NT2/D1 (cell line): ENCODE results near the gene RAB40B.
A peak's percentile ranks its signal among the peaks of the same experiment; 100 is the strongest.

ENCODE experiments used
- DNase-seq: peaks from one replicate; pipeline ENCODE4 v3.0.0-alpha.2; 2011; ENCODE audit warnings: low read depth, low spot score
- H3K27me3 ChIP-seq: 2 replicates; pipeline ENCODE4 v1.6.0; 2011; ENCODE audit warnings: mild to moderate bottlenecking; ENCODE audit not compliant: insufficient read length, insufficient read depth
- H3K36me3 ChIP-seq: 2 replicates; pipeline ENCODE4 v1.6.1; 2011; ENCODE audit warnings: mild to moderate bottlenecking, low read length, mixed read lengths; ENCODE audit not compliant: insufficient read depth, insufficient read length
- H3K4me1 ChIP-seq: 2 replicates; pipeline ENCODE4 v1.5.1; 2011; ENCODE audit not compliant: insufficient read depth, insufficient read length
- H3K4me3 ChIP-seq: 2 replicates; pipeline ENCODE4 v1.5.1; 2011; ENCODE audit warnings: low read depth; ENCODE audit not compliant: insufficient read length
- H3K9ac ChIP-seq: 2 replicates; pipeline ENCODE4 v1.6.0; 2011; ENCODE audit warnings: low read depth; ENCODE audit not compliant: insufficient read length
- H3K9me3 ChIP-seq: 2 replicates; pipeline ENCODE4 v1.5.1; 2011; ENCODE audit warnings: mild to moderate bottlenecking, low read length; ENCODE audit not compliant: insufficient read depth
- SUZ12 ChIP-seq: IDR thresholded peaks from 2 replicates; pipeline ENCODE4 v1.6.1; 2011; ENCODE audit not compliant: insufficient read length, insufficient read depth; ENCODE audit errors: extremely low read depth
- YY1 ChIP-seq: IDR thresholded peaks from 2 replicates; pipeline ENCODE4 v1.6.1; 2011; ENCODE audit not compliant: insufficient read length, insufficient read depth
- ZNF274 ChIP-seq: IDR thresholded peaks from 2 replicates; pipeline ENCODE4 v1.6.1; 2011; ENCODE audit warnings: mild to moderate bottlenecking, low read depth, low read length

RAB40B gene

GRCh38 chr17:82649501-82650261 is 48.8 kb downstream of the RAB40B start:
- Histone ChIP-seq H3K4me1 (peaks cover 10% of the 10 kb centered on the region), H3K4me3 (no peak overlapping the region), H3K27me3 (no peaks in the 10 kb centered on the region), H3K9ac (peak overlapping the region; percentile 87), H3K9me3 (no peaks in the 10 kb centered on the region), H3K36me3 (peaks cover 5% of the 10 kb centered on the region)
- TF ChIP-seq SUZ12 (no peak), ZNF274 (no peak), YY1 (no peak)
- DNase-seq = no peak

GRCh38 chr17:82648742-82649331 is 49.7 kb downstream of the RAB40B start:
- peak overlapping the region; percentile 87 for H3K9ac ChIP-seq
- H3K36me3 ChIP-seq = peaks cover 14% of the 10 kb centered on the region
- no peaks in the 10 kb centered on the region for H3K9me3 ChIP-seq
- no peak for DNase-seq
- H3K4me1 ChIP-seq = peaks cover 10% of the 10 kb centered on the region
- TF ChIP-seq ZNF274 = no peak
- no peak for TF ChIP-seq YY1
- TF ChIP-seq SUZ12 = no peak
- no peaks in the 10 kb centered on the region for H3K27me3 ChIP-seq
- H3K4me3 ChIP-seq = peak overlapping the region; percentile 51

DNA sequence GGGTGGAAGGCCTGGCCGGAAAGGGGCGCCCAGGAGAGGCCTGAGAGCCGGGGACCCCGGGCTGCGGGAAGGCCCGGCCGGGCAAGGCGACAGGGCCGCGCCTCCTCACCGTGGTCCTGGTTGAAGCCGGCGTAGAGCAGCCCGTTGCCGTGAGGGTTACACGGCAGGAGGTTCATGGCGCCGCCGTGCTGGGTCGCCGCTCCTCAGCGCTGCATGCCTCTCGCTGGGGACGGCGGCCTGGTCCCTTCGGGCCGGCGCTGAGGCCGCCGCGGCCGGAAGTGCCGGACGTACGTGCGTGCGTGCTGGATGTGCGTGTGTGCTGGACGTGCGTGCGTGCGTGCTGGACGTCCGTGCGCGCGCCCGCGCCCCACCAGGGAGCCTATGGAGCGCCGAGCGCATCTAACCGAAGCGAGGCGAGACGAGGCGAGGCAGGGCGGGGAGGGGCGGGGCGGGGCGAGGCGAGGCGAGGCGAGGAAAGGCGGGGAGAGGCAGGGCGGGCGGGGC is 50.3 kb downstream of the RAB40B start, which contains the start of gene WDR45B:
TSS of gene WDR45B (minus strand) at position 280 of the 504 bp plus-strand sequence. CDS start at position 176, 104 bp downstream.
- TF ChIP-seq ZNF274 = no peak
- no peak for TF ChIP-seq SUZ12
- no peak for TF ChIP-seq YY1
- H3K9ac ChIP-seq = peak within 1 kb of the TSS; percentile 100

GRCh38 chr17:82647593-82648164 is 50.8 kb downstream of the RAB40B start:
- DNase-seq = no peak
- H3K9me3 ChIP-seq = no peaks in the 10 kb centered on the region

More for the DNA sequence above, 50.3 kb downstream of the RAB40B start, which contains the start of gene WDR45B:
- peak; percentile 81 for DNase-seq
- Histone ChIP-seq H3K36me3 (peaks cover 20% of the 10 kb centered on the region), H3K4me1 (peaks cover 10% of the 10 kb centered on the region), H3K27me3 (no peaks in the 10 kb centered on the region), H3K4me3 (peak within 1 kb of the TSS; percentile 98), H3K9me3 (no peaks in the 10 kb centered on the region)

DNA sequence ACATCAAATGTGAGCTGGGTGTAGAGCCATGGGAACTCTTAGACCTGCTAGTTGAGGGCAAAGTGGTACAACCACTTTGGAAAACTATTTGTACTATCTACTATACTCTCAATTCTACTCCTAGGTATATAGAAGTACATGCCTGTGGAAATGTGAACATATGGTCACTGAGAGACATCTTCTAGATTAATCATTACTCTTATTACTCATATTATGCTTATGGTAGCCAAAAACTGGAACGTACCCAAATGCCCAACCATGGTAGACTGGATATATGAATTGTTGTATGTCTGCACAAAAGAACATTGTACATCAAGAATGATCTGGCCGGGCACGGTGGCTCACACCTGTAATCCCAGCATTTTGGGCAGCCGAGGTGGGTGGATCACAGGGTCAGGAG is 53.0 kb downstream of the RAB40B start:
- H3K4me3 ChIP-seq = no peak overlapping the region
- no peaks in the 10 kb centered on the region for H3K9me3 ChIP-seq
- H3K4me1 ChIP-seq = peaks cover 12% of the 10 kb centered on the region
- H3K27me3 ChIP-seq = no peaks in the 10 kb centered on the region
- H3K9ac ChIP-seq = no peak overlapping the region
- no peak for TF ChIP-seq ZNF274
- no peak for TF ChIP-seq SUZ12
- TF ChIP-seq YY1 = no peak
- peaks cover 46% of the 10 kb centered on the region for H3K36me3 ChIP-seq
- DNase-seq = no peak

More at GRCh38 chr17:82647593-82648164, 50.8 kb downstream of the RAB40B start:
- Histone ChIP-seq H3K27me3 (no peaks in the 10 kb centered on the region), H3K4me1 (peaks cover 10% of the 10 kb centered on the region), H3K4me3 (peak overlapping the region; percentile 98), H3K9ac (peak overlapping the region; percentile 100), H3K36me3 (peaks cover 25% of the 10 kb centered on the region)
- no peak for TF ChIP-seq SUZ12
- TF ChIP-seq ZNF274 = no peak
- no peak for TF ChIP-seq YY1

- no peak for DNase-seq
- H3K36me3 ChIP-seq = peaks cover 59% of the 10 kb centered on the region
- peaks cover 6% of the 10 kb centered on the region for H3K4me1 ChIP-seq
- H3K9ac ChIP-seq = no peak overlapping the region
- no peak for TF ChIP-seq SUZ12
- TF ChIP-seq ZNF274 = no peak
- no peak for TF ChIP-seq YY1
- no peaks in the 10 kb centered on the region for H3K27me3 ChIP-seq
- H3K4me3 ChIP-seq = no peak overlapping the region
- no peaks in the 10 kb centered on the region; the same call in 1 of the 2 replicates for H3K9me3 ChIP-seq
These were observed 54.4 kb downstream of the RAB40B start for GRCh38 chr17:82644148-82644547.
